SK-N-MC (cell line): ENCODE results near the gene FLT3LG.

ENCODE experiments used
- DNase-seq: peaks from one replicate; pipeline ENCODE4 v3.0.0-alpha.2; 2011; ENCODE audit warnings: low read depth, low spot score
- H3K27ac ChIP-seq: fragments of 200-600 bp; sonication (generic); 2 replicates; pipeline ENCODE4 v1.5.1; 2016; ENCODE audit warnings: mixed run types
- H3K36me3 ChIP-seq: fragments of 200-600 bp; sonication (generic); 2 replicates; pipeline ENCODE4 v1.6.1; 2017; ENCODE audit warnings: antibody characterized with exemption, low read length, mixed read lengths; ENCODE audit not compliant: insufficient read depth
- H3K4me3 ChIP-seq: fragments of 200-600 bp; sonication (generic); 2 replicates; pipeline ENCODE4 v1.5.1; 2016
- H3K9ac ChIP-seq: fragments of 200-600 bp; sonication (generic); 2 replicates; pipeline ENCODE4 v1.8.0; 2017; ENCODE audit warnings: mixed run types, mixed read lengths; ENCODE audit not compliant: insufficient read length
- H3K9me3 ChIP-seq: fragments of 200-600 bp; sonication (generic); 2 replicates; pipeline ENCODE4 v1.6.1; 2017; ENCODE audit warnings: low read depth, mild to moderate bottlenecking, antibody characterized with exemption, low read length, moderate library complexity, mixed read lengths
- EZH2 ChIP-seq: fragments of 200-600 bp; sonication (generic); IDR thresholded peaks from one replicate; pipeline ENCODE4 v1.6.1; 2017; ENCODE audit warnings: antibody characterized with exemption
- FOXP2 ChIP-seq: optimal IDR thresholded peaks from 2 replicates; pipeline ENCODE3; 2011; ENCODE audit warnings: mild to moderate bottlenecking, moderate library complexity; ENCODE audit not compliant: insufficient read depth; ENCODE audit errors: extremely low read length, control extremely low read depth
- POLR2AphosphoS5 ChIP-seq: IDR thresholded peaks from 2 replicates; pipeline ENCODE4 v1.6.1; 2012; ENCODE audit warnings: mild to moderate bottlenecking, low read depth, low read length, borderline replicate concordance

FLT3LG gene, protein sequence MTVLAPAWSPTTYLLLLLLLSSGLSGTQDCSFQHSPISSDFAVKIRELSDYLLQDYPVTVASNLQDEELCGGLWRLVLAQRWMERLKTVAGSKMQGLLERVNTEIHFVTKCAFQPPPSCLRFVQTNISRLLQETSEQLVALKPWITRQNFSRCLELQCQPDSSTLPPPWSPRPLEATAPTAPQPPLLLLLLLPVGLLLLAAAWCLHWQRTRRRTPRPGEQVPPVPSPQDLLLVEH

DNA sequence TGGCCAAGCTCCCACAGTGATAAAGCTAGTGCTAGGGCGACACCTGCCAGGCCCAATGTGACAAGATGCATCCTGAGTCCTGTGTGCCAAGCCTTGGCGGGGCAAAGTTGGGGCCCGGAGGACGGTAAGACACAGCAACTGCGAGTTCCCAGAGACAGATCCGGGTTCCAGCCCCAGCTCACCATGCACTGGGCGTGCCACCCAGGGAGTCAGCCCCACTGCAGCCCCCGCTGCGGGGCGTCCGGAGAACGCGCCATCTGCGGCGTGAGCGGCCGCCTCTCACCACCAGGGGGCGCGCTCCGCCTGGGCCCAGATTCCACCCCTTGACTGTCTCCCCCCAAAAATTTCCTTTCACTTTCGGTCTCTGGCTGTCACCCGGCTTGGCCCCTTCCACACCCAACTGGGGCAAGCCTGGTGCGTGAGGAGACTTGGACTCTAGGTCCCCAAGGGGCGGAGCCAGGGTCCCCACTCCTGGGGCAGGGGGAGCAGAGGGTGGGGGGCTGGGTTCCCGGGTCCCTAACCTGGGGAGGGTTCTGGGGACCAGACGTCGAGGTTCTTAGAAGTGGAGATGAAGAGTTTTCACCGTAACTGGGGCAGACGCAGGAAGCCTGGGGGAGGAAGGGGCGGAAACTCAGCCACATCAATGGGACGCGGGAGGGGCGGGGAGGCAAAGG lies at the start of gene FLT3LG:
FLT3LG (plus strand) TSS at position 348 of the 674 bp plus-strand sequence. CDS start 425 bp downstream, outside the sequence.
- Histone ChIP-seq H3K4me3 (peak within 1 kb of the TSS; percentile 76), H3K27ac (0 out of 2 replicates have a peak within 1 kb of the TSS, but pooled peaks have one; percentile 12), H3K9ac (peak within 1 kb of the TSS; percentile 65)

DNA sequence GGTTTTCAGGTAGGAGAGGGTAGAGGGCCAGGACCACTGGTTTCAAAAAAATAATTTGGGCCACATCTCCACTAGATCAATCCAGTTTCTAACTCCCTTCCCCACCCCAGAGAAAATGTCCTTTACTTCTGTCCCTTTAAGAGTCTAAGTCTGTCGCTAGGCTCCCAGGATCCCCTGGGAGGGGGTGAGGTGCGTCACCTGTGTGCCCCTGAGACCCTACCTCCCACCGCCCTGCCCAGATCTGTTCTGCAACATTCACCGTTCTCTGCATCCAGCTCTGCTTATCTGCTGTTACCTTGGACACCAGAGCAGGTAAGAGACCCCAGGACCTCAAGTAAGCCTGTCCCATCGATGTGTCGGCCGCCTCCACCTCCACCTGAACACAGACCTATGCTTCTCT lies 48.8 kb upstream of the FLT3LG start, which contains the start of gene GFY:
GFY (plus strand) TSS at position 211 of the 400 bp plus-strand sequence. CDS start 1,043 bp downstream, outside the sequence.
- no peak within 1 kb of the TSS for H3K9ac ChIP-seq
- DNase-seq, result no peak
- no peaks in the 10 kb centered on the region for H3K9me3 ChIP-seq
- TF ChIP-seq FOXP2, result no peak
- TF ChIP-seq POLR2AphosphoS5, result no peak
- TF ChIP-seq EZH2, result no peak
- no peak within 1 kb of the TSS for H3K4me3 ChIP-seq
- no peak within 1 kb of the TSS for H3K27ac ChIP-seq
- H3K36me3 ChIP-seq, result no peaks in the 10 kb centered on the region

More for the DNA sequence above, at the start of gene FLT3LG:
- no peak for DNase-seq
- Histone ChIP-seq H3K36me3 (peaks cover 4% of the 10 kb centered on the region; the same call in 1 of the 2 replicates), H3K9me3 (no peaks in the 10 kb centered on the region)
- TF ChIP-seq FOXP2 (no peak), POLR2AphosphoS5 (no peak), EZH2 (no peak)

DNA sequence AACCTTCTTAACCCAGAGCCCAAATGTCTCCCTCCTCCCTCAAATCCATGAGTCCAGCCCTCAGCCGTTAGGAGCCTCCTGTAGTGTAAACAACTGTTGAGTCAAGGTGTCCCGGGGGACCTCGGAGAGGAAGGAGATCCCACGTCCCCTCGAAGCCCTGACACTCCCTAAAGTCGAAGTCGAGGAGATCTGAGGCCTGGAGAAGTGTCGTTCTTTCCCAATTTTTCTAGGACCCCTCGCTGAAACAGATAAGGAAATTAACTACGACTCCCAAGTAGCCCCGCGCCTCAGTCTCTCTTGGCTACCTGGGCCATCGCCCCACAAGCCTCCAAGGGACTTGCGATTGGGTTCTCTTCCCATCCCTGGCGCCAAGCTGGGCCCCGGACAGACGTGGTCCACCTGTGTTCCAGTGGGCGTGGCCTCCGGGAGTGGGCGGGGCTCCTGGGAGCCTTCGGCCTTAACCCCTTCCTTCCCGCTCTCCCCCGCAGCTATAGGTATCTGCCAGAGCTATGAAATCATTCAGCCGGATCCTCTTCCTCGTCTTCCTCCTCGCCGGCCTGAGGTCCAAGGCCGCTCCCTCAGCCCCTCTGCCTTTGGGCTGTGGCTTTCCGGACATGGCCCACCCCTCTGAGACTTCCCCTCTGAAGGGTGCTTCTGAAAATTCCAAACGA lies 48.0 kb upstream of the FLT3LG start:
- Histone ChIP-seq H3K27ac (no peak overlapping the region), H3K36me3 (no peaks in the 10 kb centered on the region), H3K9ac (no peak overlapping the region), H3K4me3 (no peak overlapping the region), H3K9me3 (no peaks in the 10 kb centered on the region)
- no peak for TF ChIP-seq FOXP2
- TF ChIP-seq EZH2, result no peak
- no peak for TF ChIP-seq POLR2AphosphoS5
- DNase-seq, result no peak

GRCh38 chr19:49427339-49427738 lies 46.7 kb upstream of the FLT3LG start:
- no peak overlapping the region for H3K27ac ChIP-seq
- TF ChIP-seq EZH2 (no peak), POLR2AphosphoS5 (no peak), FOXP2 (no peak)

DNA sequence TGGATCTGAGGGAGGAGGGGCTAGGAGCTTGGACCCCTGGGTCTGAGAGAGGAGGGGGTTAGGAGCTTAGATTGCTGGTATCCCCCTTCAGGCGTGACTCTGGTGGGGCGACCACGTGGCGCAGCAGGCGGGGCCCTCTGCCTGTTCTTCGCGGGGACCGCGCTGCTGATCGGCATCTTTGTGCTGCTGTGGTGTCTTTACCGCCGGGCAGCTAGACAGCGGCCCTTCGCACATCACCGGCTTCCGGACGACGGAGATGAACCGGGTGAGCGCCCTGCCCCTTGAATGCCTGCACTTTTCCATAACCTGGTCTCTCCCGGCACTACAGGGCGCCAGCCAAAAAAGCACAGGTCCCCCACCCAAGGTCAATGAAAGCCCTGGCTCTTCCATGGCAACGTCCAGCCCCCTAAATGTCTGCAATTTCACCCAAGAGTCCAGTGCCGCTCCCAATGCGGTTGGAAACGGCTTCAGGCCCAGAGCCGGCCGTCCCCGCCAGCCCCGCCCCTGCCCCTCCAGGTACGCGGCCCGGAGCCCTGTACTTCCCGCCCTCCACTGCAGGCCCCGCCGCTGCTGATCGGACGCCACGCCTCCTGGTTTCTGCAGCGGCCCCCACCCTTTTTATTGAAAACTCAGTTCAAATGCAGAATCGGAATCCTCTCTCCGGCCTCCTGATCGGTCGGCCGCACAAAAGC lies 46.0 kb upstream of the FLT3LG start:
- H3K27ac ChIP-seq, result no peak overlapping the region
- H3K9ac ChIP-seq, result no peak overlapping the region
- no peak for DNase-seq
- no peaks in the 10 kb centered on the region for H3K36me3 ChIP-seq
- no peak for TF ChIP-seq EZH2
- TF ChIP-seq POLR2AphosphoS5, result no peak
- TF ChIP-seq FOXP2, result no peak
- H3K4me3 ChIP-seq, result no peak overlapping the region
- no peaks in the 10 kb centered on the region for H3K9me3 ChIP-seq

More at GRCh38 chr19:49427339-49427738, 46.7 kb upstream of the FLT3LG start:
- Histone ChIP-seq H3K9ac (no peak overlapping the region), H3K36me3 (no peaks in the 10 kb centered on the region), H3K4me3 (no peak overlapping the region), H3K9me3 (no peaks in the 10 kb centered on the region)
- DNase-seq, result no peak

GRCh38 chr19:49428547-49429451 lies 45.2 kb upstream of the FLT3LG start:
- H3K9ac ChIP-seq, result no peak overlapping the region
- no peaks in the 10 kb centered on the region for H3K9me3 ChIP-seq
- no peak overlapping the region for H3K27ac ChIP-seq
- no peak for DNase-seq
- no peak overlapping the region for H3K4me3 ChIP-seq
- TF ChIP-seq POLR2AphosphoS5 (no peak), FOXP2 (no peak), EZH2 (no peak)
- H3K36me3 ChIP-seq, result no peaks in the 10 kb centered on the region

- TF ChIP-seq EZH2 (no peak), FOXP2 (no peak), POLR2AphosphoS5 (no peak)
- Histone ChIP-seq H3K27ac (no peak overlapping the region), H3K36me3 (no peaks in the 10 kb centered on the region), H3K4me3 (no peak overlapping the region), H3K9ac (no peak overlapping the region), H3K9me3 (no peaks in the 10 kb centered on the region)
- DNase-seq, result no peak
Observed at GRCh38 chr19:49430172-49430677, 43.8 kb upstream of the FLT3LG start.
